HG02870 (cell line): ENCODE data around the gene HOXC4.
A peak's percentile ranks its signal among the peaks of the same experiment; 100 is the strongest.

ENCODE experiments used
- ATAC-seq: cut with Tn5 transposase; IDR thresholded peaks from one replicate; pipeline ENCODE4 v1.9.1; 2021; ENCODE audit warnings: mild to moderate bottlenecking, moderate library complexity; ENCODE audit not compliant: unreplicated experiment

Gene HOXC4

GRCh38 chr12:54015018-54015931 lies 38.4 kb upstream of the HOXC4 start:
- no peak for ATAC-seq

- no peak for ATAC-seq
These were observed 37.6 kb upstream of the HOXC4 start for GRCh38 chr12:54016051-54016450.

- ATAC-seq: no peak
These were observed 37.1 kb upstream of the HOXC4 start for GRCh38 chr12:54016478-54016964.

- ATAC-seq: no peak
These were observed 36.4 kb upstream of the HOXC4 start for GRCh38 chr12:54017027-54017788.

DNA sequence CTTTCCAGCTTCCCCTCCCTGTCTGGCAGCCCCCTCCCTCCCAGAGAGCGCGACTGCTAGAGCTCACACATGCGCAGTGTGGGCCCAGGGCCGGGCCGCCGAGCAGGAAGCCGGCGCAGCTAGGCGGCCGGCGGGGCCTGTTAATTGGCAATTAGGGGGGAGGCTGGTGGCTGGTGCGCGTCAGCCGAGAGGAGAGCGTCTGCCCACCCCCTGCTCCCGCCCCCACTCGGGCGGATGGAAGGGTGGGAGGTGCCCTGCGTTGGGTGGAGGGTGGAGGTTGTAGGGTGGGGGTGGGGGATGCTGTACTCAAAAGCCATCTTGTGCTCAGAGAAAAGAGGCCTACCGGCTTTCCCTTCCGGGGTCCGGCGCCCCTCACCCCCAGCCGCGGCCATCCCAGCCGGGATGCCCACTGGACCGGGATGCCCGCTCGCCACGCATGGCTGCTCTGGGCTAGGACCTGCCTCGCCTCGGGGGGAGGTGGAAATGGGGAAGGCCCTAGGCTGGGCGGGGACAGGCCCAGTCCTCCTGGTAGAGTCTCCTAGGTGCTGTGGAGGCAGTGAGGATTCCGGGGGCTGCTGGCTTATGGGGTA lies 35.7 kb upstream of the HOXC4 start:
- peak; percentile 71 for ATAC-seq

- no peak for ATAC-seq
These were observed 35.1 kb upstream of the HOXC4 start for GRCh38 chr12:54018468-54018984.

GRCh38 chr12:54019091-54019811 lies 34.4 kb upstream of the HOXC4 start:
- no peak for ATAC-seq

DNA sequence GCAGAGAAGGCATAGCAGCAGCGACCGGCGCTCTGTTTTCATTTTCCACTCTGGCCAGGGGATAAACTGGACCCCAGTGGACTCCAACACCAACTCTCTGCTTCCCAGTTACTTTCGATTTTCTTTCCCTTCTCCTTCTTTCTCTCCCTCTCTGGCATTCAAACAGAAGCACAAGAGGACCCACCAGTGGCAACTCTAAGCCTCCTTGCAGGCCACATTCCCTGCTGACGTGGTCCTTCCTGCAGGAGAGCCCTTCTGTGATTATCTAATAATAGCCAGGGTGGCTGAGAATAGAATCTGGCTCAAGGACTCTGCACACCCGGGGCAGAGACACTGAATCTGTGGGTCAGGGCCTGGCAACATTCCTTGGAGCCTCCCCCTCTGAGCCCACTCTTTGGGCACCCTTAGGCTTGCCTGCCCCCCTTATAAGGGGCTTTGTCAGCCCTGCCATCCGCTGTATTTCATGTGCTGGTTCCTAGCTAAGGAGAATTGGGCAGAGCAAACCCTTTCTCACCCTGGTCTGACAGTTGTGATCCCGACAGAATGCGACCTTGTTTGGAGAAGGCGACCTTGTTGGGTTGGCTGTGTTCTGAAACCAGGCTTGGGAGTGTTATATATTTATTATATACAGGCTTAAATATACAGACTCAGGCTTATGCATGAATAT lies 33.6 kb upstream of the HOXC4 start:
- ATAC-seq: no peak

- ATAC-seq: no peak
These were observed 32.8 kb upstream of the HOXC4 start for GRCh38 chr12:54020591-54021405.

DNA sequence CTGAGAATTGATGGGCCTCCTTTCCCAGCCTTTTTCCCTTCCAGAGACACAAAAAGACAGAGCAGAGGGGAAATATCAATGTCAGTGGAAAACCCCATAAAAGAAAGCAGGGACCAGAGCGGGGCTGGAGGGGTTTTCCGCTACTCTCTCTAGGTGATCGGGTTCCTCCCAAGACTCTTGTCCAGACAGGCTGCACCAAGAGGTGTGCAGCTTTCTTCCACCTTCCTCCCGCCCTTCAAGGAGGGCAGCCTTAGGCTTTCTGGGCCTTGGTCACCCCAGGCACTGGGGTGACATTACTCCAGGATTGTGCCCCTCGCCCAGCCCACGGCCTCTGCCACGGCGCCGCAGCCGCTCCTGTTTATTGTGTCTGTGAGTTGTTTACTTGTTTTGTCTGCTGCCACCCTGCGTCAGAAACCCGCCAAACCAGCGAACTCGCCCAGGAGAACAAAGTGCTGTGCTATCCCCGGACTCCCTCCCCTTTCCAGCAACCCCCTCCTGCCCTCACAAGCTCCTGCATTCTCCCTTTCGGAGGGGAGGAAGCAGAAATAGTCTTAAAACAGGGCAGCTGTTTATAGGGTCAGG lies 32.1 kb upstream of the HOXC4 start:
- no peak for ATAC-seq

DNA sequence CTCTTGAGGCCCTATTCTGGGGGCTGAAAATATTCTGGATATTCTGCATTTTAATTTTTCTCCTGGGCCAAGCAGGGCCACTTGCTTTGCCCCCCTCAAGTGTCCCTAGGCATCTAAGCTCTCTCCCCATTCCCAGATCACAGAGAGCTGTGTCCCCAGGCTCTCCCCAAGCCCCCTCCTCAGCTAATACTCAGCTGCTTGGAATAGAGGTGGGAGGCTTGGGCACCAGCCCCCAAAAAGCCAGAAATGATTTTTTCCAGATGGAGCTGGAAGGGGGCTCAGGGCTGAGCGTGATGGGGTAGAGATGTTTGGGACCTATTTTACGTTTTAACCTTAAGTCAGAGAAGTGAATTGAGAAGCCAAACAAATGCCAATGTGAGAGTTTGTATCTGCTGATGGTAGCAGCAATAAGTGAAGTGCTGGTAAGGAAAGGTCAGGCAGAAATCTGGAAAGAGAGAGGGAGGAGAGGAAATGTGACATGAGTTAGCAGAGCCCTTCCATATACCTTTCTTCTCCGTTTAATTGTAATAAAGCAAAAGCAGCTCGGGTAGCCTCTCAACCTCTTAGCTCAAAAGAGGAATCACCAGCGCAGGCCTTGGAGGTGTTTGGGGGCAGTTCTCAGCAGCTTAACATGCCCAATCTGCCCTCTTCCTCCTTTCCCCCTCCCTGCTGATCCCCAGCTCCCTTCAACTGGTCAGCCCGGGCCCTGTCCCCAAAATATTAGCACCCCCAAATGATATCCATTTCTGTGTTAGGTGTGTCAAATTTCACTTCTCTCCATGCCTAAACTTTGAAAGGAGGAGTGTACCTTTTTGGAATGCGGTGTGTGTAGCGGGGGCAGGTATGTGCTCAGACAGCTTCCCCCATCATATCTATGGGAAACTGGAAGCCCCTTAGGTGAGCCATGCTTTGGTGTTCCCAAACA lies 30.4 kb upstream of the HOXC4 start:
- no peak for ATAC-seq

DNA sequence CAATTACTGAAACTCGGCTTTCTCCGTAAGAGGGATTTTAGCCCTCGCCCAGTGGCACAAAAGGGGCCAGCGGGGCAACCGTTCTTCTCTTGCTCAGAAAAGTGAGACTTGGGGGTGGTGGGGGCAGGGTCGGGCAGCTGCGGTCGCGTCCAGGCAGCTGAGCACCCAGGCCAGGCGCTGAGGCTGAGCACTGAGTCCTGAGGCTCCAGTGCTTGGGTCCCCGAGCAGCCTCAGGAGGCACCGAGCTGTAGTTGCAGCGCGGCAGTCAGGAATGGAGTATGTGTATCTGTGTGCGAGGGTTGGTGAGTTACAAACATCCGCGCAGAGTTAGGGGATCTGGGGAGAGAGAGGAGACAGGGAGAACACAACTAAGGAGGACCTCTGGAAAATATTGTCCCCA lies 29.5 kb upstream of the HOXC4 start:
- no peak for ATAC-seq

GRCh38 chr12:54024581-54025305 lies 28.9 kb upstream of the HOXC4 start:
- no peak for ATAC-seq

- no peak for ATAC-seq
These were observed 27.9 kb upstream of the HOXC4 start for GRCh38 chr12:54025499-54026405.

GRCh38 chr12:54026640-54027441 lies 26.8 kb upstream of the HOXC4 start:
- ATAC-seq: no peak
